ENCODE data around the gene IFT81. TPM values are rescaled to one million over a fixed set of nuclear protein-coding genes. Genes with fewer than 3 reads are reported as not detected.
"Not testable (repeated sequence)": the region's sequence is repeated elsewhere in the genome, so short reads cannot be mapped to it uniquely, and the experiment has no call there.

Gene IFT81
- total RNA-seq, 2 donors from 2014 or later, result 8.0 to 12.6 TPM

DNA sequence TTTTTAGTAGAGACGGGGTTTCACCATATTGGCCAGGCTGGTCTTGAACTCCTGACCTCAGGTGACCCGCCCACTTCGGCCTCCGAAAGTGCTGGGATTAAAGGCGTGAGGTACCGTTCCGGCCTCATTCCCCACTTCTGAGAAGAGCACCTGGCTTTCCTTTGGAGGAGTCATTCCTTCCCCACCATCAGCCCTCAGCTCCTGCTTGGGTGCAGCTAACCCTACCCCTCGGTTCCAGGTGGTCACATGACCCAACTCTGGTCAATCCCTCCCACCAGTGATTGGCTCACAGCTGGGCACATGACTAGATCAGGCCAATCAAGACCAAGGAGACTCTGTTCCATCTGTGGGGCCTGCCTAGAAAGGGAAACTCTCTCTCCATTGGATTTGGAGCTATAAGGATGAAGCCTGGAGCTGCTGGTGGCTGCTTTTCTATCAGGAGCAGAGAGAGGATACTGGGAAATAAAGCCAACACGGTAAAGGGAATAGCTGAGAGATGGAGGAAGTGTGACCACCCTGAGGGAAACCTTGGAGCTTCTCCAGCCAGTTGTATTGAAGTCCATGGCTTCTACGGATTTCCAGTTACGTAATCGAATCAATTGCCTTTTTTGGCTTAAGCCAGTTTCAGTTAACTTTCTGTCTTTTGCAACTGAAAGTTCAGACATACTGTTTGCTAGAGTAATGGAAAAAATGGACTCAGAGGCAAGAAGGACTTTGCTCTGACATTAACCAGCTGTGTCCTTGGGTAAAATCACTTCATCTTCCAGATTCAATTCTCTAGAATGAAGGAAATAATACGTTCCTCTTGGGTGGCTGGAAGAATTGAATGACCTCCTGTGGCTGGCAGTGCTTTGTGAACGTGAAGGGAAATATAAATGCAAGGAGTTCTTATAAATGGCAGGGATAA is 19.7 kb upstream of the IFT81 start:
- intact Hi-C loops (cut with DNase I), result loop anchor here in 1 of 2 donors (5.0 to 10.0 kb wide), 3 partner anchors 78 to 180 kb away; partner anchors contain the start of gene ATP2A2
- no peak for DNase-seq
- ATAC-seq, result no peak

DNA sequence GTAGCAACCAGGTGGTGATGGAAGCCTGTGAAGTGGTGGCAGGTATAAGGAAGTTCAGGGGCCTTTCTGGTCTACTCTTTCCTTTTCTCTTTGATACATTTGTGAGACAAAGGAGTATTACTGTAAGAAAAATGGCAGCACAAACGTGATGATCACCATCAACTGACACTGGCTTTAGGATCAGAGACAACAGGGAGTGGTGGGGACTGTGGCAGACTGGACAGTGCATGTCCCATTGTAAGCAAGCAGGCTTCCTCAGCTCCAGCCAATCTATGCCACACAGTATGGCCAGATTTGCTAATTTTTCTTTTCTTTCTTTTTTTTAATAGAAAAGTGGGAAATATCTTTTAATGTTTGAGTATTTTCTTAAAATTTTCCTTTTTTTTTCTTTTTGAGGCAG is 19.0 kb upstream of the IFT81 start:
- intact Hi-C loops (cut with DNase I), result loop anchor here in 1 of 2 donors (10.0 kb wide), 2 partner anchors 120 to 180 kb away; partner anchors contain the start of gene ATP2A2
- no peak for ATAC-seq
- DNase-seq, result no peak

DNA sequence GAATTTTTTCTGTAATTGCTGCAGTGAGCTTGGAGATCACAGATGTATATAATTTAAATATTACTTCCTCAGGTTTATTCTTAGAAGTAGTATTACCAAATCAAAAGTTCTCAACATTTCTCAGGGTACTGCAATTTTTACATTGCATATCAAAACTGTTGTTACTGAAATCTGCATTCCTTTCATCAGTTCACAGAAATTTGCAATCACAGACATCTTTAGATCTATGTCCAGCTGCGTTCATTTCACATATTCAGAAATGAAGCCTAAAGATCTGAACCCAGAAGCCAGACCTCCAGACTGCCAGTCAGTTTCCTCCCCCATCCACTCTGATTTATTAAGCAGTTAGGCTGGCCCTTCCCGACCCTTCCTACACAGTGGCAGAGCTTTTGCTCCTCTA is 18.2 kb upstream of the IFT81 start:
- no peak for ATAC-seq
- intact Hi-C loops (cut with DNase I), result loop anchor here in 1 of 2 donors (10.0 kb wide), 2 partner anchors 119 to 179 kb away; partner anchors contain the start of gene ATP2A2
- DNase-seq, result no peak

DNA sequence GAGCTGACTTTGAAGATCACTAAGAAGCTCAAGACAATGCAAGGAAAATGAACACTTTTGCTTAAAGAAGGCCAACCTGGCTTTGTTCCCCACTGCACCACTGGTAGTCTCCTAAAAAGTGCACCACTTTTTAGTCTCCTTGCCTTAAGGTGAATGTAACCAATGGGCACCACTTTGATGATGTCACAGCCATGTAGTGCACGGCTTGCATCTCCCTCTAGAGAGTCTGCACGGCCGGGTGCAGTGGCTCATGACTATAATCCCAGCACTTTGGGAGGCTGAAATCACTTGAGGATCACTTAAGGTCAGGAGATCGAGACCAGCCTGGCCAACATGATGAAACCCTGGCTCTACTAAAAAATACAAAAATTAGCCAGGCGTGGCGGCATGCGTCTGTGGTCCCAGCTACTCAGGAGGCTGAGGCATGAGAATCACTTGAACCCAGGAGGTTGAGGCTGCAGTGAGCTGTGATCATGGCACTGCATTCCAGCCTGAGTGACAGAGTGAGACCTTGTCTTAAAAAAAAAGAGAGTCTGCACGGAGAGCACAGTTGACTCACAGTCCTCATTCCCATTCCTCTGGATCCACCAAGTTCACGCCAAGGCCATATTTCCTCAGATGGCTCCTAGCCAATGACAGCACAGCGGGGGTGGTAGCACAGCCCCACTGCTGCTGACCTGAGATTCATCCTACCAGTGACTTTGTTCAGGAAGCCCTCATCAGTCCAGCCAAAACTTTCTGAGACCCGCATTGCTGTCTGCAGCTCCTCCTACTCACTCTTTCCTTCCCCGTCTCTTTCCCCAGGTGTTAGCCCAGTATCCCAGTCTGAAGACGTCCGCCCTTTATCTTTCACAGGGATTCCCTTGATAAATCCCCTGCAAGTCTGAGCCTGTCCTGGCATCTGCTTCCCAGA is 16.5 kb upstream of the IFT81 start:
- DNase-seq (peak; percentile 61), ATAC-seq (peak in 1 of 2 donors; percentile 63)
- intact Hi-C loops (cut with DNase I), result loop anchor here in 1 of 2 donors (10.0 kb wide), 2 partner anchors 117 to 177 kb away; partner anchors contain the start of gene ATP2A2

DNA sequence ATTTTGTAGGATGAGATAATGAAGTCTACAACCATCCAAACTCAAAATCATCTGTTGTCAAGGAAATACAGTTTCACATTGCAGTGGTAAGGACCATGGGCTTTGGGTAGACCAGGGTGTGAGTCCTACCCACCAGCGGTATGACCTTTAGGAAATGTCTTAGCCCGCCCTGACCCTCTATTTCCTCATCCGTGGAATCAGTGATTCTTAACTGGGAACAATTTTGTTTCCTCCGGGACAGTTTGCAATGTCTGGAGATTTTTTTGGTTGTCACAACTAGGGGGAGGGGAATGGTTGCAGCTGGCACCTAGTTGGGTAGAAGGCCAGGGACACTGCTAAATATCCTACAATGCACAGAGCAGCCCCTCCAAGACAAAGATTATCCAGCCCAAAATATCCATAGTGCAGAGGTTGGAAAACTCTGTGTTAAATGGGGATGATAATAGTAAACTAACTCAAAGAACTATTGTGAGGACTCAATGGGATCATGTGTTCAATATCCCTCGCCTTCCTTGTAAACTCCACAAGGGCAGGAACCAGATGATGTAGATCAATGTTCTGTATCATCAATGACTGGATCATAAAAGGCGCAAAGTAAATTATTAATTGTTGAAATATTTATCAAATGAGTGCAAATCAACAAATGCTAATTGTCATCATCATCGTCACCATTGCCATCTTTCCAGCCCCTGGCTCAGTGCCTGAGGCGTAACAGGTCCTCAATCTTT is 15.7 kb upstream of the IFT81 start:
- DNase-seq, result no peak
- intact Hi-C loops (cut with DNase I), result loop anchor here in 1 of 2 donors (10.0 kb wide), 2 partner anchors 116 to 176 kb away; partner anchors contain the start of gene ATP2A2
- peak in 1 of 2 donors; percentile 5 for ATAC-seq

DNA sequence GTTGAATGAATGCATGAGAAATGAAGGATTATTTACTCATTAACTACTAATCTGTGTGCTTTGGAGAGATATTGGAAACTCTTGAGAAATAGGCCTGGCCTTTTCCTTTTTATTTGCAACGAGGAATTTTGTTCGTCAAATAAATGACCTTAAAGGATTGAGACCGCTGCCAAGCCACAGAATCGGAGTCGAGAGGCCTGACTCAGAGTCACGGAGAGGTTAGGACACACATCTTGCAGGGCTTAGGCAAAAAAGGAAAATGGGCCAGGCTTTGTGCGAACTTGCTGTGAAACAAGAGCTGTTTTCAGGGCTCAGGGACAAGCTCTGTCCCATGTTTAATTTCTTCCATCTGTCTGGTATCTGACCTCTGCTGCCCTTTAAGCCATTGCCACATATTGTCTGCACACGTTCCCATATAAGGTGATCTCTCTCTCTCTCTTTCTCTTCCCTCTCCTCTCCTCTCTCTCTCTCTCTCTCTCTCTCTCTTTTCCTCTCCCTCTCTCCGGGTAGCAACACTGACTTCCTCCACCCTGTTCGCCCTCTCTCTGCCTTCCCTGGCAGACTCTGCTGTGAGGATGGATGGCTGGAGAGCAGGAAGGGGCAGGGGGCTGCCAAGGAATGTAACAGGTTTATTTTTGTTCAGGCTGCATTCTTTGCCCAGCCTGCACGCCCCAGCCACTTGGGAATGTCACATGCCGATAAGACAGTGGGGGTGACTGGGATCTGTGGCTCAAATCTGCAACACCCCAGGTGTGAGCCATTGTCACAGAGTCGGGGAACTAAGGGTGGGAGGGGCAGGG is 14.9 kb upstream of the IFT81 start:
- ATAC-seq (peak; percentile 83 to 93), DNase-seq (peak; percentile 77)
- intact Hi-C loops (cut with DNase I), result loop anchor here in 1 of 2 donors (10.0 kb wide), 2 partner anchors 116 to 176 kb away; partner anchors contain the start of gene ATP2A2

DNA sequence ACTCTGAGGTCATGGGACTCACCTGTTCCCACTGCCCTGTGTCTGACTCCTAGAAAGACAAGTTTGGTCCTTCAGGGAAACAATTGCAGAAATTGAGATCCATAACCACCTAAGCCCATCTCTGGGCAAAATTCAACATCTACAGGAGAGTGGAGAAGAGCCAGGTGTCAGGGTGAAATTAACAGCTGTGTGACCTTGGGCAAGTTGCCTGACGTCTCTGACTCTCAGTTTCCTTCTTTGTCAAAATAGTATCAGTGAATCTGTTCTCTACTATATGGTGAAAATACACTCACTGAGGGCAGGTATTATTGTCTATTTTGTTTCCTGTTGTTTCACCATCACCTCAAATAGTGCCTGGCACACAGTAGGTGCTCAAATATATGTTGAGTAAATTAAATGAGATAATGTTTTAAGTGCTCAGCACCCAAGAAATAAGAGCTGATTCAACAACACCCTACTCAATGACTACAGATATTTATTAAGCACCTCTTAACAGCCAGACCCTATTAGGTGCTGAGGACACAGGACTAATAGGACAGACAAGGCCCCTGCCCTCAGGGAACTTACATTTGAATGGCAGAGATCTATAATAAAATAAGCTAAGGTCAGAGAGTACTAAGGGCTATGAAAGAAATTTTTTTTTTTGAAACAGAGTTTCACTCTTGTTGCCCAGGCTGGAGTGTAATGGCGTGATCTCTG is 14.2 kb upstream of the IFT81 start:
- intact Hi-C loops (cut with DNase I), result loop anchor here in 1 of 2 donors (10.0 kb wide), 2 partner anchors 115 to 175 kb away; partner anchors contain the start of gene ATP2A2
- DNase-seq, result no peak
- ATAC-seq, result no peak

DNA sequence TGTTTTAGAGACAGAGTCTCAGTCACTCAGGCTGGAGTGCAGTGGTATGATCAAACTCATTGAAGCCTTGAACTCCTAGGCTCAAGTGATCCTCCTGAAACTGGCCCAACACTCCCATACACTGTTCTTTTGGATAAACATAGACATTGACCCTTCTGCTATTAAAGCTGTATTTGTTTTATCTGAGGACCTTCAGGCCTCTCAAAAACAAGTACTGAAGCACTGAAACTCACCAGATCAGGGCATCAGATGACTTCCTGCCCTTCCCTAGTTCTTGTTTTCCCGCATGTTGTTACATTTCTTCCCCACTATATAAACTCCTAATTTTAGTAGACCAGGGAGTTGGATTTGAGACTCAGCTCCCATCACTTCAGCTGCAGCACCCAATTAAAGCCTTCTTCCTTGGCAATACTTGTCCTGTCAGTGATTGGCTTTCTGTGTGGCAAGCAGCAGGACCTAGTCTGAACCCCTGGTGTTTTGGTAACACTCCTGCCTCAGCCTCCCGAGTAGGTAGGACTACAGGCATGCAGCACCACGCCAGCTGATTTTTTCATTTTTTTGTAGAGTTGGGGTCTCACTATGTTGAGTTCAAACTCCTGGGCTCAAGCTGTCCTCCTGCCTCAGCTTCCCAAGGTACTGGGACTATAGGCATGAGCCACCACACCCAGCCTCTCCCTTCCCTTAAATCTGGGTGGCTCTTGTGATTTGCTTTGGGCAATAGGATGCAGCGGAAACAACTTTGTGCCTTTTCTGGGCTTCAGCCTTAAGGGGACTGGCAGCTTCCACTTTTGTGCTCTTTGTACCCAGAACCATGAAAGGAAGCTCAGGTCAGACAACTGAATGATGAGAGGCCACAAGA is 12.5 kb upstream of the IFT81 start:
- intact Hi-C loops (cut with DNase I), result no loop called here
- ATAC-seq (no peak), DNase-seq (no peak)

DNA sequence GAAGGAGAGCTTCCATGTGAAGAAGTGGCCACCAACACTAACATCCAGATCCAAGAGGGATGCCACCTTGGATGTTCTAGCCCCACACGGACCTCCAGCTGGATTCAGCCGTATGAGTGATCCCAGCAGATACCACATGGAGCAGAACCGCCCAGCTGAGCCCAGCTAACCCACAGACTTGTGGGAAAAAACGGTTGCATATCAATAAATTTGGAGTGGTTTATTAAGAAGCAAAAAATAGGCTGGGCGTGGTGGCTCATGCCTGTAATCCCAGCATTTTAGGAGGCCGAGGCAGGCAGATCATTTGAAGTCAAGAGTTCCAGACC is 11.9 kb upstream of the IFT81 start:
- ATAC-seq (no peak), DNase-seq (no peak)
- intact Hi-C loops (cut with DNase I), result no loop called here

DNA sequence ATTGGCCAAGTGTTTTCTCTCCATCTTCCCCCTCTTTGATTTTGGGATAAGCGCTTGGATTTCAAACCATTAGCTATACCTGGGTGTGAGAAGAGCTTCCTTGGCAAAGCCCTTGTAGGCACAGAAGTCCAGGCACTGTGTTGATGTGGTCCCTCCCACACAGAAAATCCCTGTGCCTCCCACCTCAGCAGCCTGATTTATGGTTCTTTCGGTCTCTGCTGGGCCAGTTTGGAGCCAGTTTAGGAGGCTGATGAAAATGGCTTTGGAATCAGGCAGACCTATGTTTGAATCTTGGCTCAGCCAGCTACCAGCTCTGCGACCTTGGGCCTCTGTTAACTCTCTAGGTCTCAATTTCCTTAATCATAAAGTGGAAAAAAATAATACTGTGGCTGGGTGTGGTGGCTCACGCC is 9.6 kb upstream of the IFT81 start:
- intact Hi-C loops (cut with DNase I), result no loop called here
- DNase-seq (no peak), ATAC-seq (no peak)

DNA sequence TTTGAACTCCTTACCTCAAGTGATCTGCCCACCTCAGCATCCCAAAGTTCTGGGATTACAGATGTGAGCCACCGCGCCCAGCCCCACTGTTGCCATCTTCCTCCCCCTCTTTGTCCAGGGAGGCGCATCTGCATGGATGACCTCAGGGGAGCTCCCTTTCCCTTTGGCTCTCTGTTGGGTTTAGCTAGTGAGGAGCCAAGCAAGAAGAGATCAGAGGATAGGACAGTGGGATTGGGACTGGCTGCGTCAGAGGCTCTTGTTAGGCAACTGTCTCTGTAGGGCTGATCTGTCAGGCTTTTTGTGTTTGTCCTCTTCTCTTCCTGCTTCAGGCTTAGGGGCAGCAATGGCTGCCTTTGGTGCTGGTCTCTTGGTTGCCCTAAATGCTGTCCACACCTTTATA is 8.5 kb upstream of the IFT81 start:
- no peak for DNase-seq
- intact Hi-C loops (cut with DNase I), result no loop called here

DNA sequence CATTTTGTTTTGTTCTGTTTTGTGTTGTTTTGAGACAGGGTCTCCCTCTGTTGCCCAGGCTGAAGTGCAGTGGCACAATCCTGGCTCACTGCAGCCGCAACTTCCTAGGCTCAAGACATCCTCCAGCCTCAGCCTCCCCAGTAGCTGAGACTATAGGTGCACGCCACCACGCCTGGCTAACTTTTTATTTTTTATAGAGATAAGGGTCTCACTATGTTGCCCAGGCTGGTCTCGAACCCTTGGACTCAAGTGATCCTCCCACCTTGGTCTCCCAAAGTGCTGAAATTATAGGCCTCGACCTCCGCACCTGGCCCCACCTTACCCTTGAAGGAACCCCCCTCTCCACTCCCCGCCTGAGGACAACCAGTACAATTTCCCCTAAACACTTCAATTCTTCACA is 7.5 kb upstream of the IFT81 start:
- ATAC-seq (no peak), DNase-seq (no peak)
- intact Hi-C loops (cut with DNase I), result no loop called here

More for the DNA sequence above, 8.5 kb upstream of the IFT81 start:
- ATAC-seq, result no peak

DNA sequence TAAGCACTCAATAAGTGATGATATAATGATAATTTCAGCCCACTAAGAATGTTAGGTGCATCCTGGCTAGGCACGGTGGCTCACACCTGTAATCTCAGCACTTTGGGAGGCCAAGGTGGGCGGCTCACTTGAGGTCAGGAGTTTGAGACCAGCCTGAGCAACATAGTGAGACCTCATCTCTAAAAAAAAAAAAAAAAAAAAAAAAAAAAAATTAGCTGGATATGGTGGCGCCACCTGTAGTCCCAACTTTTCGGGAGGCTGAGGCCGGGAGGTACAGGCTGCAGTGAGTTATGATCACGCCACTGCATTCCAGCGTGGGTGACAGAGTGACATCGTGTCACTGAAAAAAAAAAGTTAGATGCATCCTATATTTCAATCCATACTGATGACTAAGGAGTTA is 6.9 kb upstream of the IFT81 start:
- DNase-seq; intact Hi-C loops (cut with DNase I); ATAC-seq: not testable (repeated sequence)

DNA sequence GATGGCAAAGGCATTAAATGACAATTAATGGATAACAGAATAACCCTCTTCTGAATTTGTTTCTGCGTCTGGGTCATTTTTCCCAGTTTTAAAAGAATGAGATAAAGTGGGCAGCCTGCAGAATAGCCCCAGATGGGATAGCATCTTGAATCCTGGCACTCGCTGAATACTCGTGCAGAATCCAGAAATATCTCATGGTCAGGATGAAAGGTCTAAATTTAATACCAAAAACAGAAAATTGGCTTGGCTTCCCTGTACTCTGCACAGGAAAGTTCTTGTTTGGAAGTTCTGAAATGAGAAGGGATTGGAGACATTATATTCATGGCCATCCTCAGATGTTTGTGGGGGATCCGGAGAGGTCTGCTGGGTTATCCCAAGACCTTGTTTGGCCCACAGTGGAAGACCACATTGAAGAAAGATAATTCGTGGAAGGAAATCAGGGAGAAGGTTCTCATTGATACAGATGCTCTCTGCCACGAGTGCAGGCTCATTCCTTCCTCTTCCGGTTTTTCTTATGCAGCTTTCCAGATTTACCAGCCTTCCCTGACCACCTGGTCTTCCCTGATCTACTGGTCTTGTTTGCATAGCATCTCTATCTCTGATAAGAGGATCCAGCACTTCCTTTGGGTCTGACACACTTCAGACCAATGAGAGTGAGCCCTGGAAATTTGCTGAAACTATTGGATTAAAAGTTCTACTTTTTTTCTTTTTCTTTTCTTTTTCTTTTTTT is 6.0 kb upstream of the IFT81 start:
- intact Hi-C loops (cut with DNase I), result no loop called here
- no peak for ATAC-seq
- DNase-seq, result no peak

DNA sequence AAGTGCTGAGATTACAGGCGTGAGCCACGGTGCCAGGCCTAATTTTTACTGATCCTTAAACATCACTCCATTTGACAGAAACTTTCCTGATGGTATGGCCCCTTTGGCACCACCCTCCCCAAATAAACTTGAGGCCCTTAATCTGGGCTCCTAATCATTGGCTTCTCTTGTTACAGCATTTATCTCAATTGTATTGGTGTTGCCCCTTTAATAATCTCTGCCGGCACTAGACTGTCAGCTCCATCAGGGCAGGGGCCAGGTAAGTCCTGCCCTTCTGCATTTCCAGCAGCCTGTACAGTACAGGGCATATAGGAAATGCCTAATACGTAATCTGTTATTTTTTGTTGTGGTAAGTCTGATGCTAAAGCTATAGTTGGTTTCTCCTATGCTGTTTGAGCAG is 1.2 kb upstream of the IFT81 start:
- ATAC-seq (no peak), DNase-seq (no peak)
- intact Hi-C loops (cut with DNase I), result no loop called here

DNA sequence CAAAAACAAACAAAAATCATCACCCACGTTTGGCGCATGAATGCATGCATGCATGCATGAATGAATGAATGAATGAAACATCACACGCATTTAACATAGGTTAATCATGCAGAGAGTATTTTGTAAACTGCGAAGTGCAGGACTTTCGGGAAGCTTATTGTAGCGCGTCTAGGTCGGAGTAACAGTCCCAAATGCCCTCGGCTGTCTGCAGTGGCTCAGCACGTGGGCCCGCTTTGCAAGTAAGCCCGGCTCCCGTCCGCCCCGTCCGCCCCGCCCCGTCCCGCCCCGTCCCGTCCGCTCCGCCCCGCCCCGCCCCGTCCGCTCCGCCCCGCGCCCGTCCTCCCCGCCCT is 263 bp upstream of the IFT81 start:
- ATAC-seq (no peak), DNase-seq (no peak)
- intact Hi-C loops (cut with DNase I), result no loop called here

All from left cardiac atrium (tissue), 4 donors.